ENCODE measurements around the gene LRRTM4.

DNA sequence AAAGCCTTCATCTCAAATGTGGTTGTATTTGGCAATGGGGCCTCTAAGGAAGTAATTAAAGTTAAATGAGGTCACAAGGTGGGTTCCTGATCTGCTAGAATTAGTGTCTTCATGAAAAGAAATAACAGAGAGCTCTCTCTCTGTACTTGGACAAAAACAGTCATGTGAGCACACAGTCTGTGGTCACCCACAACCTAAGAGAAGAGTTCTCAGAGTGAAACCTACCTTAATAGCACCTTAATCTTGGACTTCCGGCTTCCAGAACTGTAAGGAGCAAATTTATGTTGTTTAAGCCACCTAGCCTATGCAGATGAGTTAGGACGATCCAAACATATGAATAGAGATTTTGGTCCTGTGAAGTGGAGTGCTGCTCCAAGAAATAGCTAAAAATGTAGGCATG, 758.9 kb downstream of the LRRTM4 start:
- no peak for TF ChIP-seq CTCF (conservative IDR thresholded peaks at IDR 0.05; ENCODE audit: low read depth in 2 of 2)
- TF ChIP-seq, protein P1, sequence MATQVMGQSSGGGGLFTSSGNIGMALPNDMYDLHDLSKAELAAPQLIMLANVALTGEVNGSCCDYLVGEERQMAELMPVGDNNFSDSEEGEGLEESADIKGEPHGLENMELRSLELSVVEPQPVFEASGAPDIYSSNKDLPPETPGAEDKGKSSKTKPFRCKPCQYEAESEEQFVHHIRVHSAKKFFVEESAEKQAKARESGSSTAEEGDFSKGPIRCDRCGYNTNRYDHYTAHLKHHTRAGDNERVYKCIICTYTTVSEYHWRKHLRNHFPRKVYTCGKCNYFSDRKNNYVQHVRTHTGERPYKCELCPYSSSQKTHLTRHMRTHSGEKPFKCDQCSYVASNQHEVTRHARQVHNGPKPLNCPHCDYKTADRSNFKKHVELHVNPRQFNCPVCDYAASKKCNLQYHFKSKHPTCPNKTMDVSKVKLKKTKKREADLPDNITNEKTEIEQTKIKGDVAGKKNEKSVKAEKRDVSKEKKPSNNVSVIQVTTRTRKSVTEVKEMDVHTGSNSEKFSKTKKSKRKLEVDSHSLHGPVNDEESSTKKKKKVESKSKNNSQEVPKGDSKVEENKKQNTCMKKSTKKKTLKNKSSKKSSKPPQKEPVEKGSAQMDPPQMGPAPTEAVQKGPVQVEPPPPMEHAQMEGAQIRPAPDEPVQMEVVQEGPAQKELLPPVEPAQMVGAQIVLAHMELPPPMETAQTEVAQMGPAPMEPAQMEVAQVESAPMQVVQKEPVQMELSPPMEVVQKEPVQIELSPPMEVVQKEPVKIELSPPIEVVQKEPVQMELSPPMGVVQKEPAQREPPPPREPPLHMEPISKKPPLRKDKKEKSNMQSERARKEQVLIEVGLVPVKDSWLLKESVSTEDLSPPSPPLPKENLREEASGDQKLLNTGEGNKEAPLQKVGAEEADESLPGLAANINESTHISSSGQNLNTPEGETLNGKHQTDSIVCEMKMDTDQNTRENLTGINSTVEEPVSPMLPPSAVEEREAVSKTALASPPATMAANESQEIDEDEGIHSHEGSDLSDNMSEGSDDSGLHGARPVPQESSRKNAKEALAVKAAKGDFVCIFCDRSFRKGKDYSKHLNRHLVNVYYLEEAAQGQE (IDR thresholded peaks at IDR 0.05; ENCODE audit: unreplicated experiment) = no peak
- TF ChIP-seq ETS1 (IDR thresholded peaks at IDR 0.05) = no peak
- TF ChIP-seq POLR2AphosphoS5 (IDR thresholded peaks at IDR 0.05; ENCODE audit: low read depth) = no peak
- TF ChIP-seq EZH2 (IDR thresholded peaks at IDR 0.05; ENCODE audit: low read depth, unreplicated experiment) = no peak
- no peak for TF ChIP-seq EZH2phosphoT487 (IDR thresholded peaks at IDR 0.05; ENCODE audit: unreplicated experiment)
- TF ChIP-seq CREB1 (CRISPR knock-in tag; IDR thresholded peaks at IDR 0.05; ENCODE audit: low read depth) = no peak
- TF ChIP-seq ZNF331 (CRISPR knock-in tag; IDR thresholded peaks at IDR 0.05; ENCODE audit: low read depth) = no peak
- TF ChIP-seq JUNB (IDR thresholded peaks at IDR 0.05; ENCODE audit: unreplicated experiment) = no peak
- TF ChIP-seq NANOG (IDR thresholded peaks at IDR 0.05; ENCODE audit: borderline replicate concordance) = no peak
